Measurements from ENCODE around the gene BCAS3.
"Not testable (repeated sequence)": the region's sequence is repeated elsewhere in the genome, so short reads cannot be mapped to it uniquely, and the experiment has no call there.

BCAS3 gene

DNA sequence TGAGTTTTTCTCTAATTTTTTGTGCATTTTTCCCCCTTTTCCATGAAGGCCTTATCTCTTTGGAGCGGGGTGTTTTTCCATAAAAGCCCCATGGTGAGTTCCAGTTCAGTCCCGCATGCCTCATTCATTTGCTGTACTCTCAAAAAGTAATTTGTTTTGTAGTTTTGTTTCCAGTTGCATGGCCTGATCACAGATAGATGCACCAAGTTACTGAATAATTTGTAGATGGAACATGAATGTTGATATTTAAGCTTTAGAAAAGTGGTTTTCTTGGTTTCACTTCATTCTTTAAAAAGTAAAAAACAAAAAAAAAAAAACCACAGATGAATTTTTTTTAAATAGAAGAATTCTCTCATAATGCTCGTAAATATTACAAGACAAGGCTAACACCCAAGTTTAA, 349.2 kb downstream of the BCAS3 start:
- H3K9me3 ChIP-seq (ENCODE audit: severe bottlenecking) = no peaks in the 10 kb centered on the region
- no peaks in the 10 kb centered on the region for H3K36me3 ChIP-seq (ENCODE audit: low read depth)
- H3K27me3 ChIP-seq (ENCODE audit: insufficient read depth, poor library complexity, severe bottlenecking) = no peaks in the 10 kb centered on the region
- H3K4me3 ChIP-seq (ENCODE audit: severe bottlenecking) = no peak overlapping the region
- H3K4me1 ChIP-seq (ENCODE audit: insufficient read depth, poor library complexity, severe bottlenecking) = no peaks in the 10 kb centered on the region
- TF ChIP-seq, protein P1, sequence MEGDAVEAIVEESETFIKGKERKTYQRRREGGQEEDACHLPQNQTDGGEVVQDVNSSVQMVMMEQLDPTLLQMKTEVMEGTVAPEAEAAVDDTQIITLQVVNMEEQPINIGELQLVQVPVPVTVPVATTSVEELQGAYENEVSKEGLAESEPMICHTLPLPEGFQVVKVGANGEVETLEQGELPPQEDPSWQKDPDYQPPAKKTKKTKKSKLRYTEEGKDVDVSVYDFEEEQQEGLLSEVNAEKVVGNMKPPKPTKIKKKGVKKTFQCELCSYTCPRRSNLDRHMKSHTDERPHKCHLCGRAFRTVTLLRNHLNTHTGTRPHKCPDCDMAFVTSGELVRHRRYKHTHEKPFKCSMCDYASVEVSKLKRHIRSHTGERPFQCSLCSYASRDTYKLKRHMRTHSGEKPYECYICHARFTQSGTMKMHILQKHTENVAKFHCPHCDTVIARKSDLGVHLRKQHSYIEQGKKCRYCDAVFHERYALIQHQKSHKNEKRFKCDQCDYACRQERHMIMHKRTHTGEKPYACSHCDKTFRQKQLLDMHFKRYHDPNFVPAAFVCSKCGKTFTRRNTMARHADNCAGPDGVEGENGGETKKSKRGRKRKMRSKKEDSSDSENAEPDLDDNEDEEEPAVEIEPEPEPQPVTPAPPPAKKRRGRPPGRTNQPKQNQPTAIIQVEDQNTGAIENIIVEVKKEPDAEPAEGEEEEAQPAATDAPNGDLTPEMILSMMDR (IDR thresholded peaks at IDR 0.05; ENCODE audit: poor library complexity, severe bottlenecking) = no peak
- no peak overlapping the region for H3K27ac ChIP-seq (ENCODE audit: poor library complexity, severe bottlenecking)
- ATAC-seq (ENCODE audit: low read depth) (no peak), DNase-seq (ENCODE audit: low spot score) (no peak)

DNA sequence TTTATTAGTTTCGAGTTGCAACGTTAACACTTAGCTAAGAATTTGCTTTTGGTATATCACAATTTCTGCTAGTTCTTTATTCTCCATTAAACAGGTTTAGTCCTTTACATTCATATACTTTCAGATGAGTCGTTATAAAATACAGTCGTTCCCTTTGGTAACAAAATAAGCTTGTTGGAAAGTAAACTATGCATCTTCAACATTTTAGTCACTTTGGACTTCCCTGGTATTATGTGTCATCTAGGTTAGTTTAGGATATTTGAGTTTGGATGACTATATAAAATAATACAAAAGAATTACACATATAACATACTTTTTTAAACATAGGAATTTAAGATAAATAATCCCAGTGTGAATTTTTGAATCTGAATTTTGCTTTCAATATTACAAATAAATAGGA, 351.5 kb downstream of the BCAS3 start:
- H3K36me3 ChIP-seq (ENCODE audit: low read depth) = no peaks in the 10 kb centered on the region
- TF ChIP-seq, protein P1 (IDR thresholded peaks at IDR 0.05; ENCODE audit: poor library complexity, severe bottlenecking) = no peak
- DNase-seq (ENCODE audit: low spot score) (no peak), ATAC-seq (ENCODE audit: low read depth) (no peak)
- H3K27ac ChIP-seq (ENCODE audit: poor library complexity, severe bottlenecking) = no peak overlapping the region
- H3K27me3 ChIP-seq (ENCODE audit: insufficient read depth, poor library complexity, severe bottlenecking) = no peaks in the 10 kb centered on the region
- no peak overlapping the region for H3K4me3 ChIP-seq (ENCODE audit: severe bottlenecking)
- H3K4me1 ChIP-seq (ENCODE audit: insufficient read depth, poor library complexity, severe bottlenecking) = no peaks in the 10 kb centered on the region
- no peaks in the 10 kb centered on the region for H3K9me3 ChIP-seq (ENCODE audit: severe bottlenecking)

DNA sequence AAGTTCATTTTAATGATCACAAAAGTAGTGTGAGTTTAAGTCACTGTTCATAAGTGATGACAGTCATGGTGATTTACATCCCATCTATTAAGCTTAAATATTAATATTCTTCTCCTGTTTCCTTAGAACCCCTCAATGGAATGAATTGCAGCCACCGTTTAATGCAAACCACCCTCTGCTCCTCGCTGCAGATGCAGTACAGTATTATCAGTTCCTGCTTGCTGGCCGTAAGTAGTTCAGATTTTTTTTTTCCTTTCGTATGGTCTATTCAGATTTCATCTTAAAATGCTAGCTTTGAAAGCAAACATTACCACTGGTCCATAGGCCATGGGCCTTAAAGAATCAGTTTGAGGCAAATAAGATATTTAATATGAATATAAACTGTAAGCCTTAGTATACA, 363.0 kb downstream of the BCAS3 start:
- no peaks in the 10 kb centered on the region for H3K27me3 ChIP-seq (ENCODE audit: insufficient read depth, poor library complexity, severe bottlenecking)
- ATAC-seq (ENCODE audit: low read depth) (no peak), DNase-seq (ENCODE audit: low spot score) (no peak)
- TF ChIP-seq, protein P1 (IDR thresholded peaks at IDR 0.05; ENCODE audit: poor library complexity, severe bottlenecking) = no peak
- no peaks in the 10 kb centered on the region for H3K4me1 ChIP-seq (ENCODE audit: insufficient read depth, poor library complexity, severe bottlenecking)
- H3K4me3 ChIP-seq (ENCODE audit: severe bottlenecking) = no peak overlapping the region
- H3K27ac ChIP-seq (ENCODE audit: poor library complexity, severe bottlenecking) = no peak overlapping the region
- no peaks in the 10 kb centered on the region for H3K36me3 ChIP-seq (ENCODE audit: low read depth)
- H3K9me3 ChIP-seq (ENCODE audit: severe bottlenecking) = no peaks in the 10 kb centered on the region

DNA sequence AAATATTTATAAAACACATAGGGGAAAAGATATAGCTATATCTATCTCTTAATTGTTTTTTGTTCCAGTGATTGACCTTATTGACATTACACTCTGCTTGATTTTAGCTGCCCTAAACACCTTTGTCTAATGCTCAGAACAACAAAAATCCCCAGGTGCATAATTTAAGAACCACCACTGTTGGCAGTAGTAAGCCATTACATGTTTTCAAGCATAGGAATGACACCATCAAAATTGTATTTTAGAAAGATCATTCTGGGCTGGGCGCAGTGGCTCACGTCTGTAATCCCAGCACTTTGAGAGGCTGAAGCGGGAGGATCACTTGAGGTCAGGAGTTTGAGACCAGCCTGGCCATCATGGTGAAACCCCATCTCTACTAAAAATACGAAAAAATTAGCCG, 364.7 kb downstream of the BCAS3 start:
- H3K36me3 ChIP-seq (ENCODE audit: low read depth); ATAC-seq (ENCODE audit: low read depth); H3K4me1 ChIP-seq (ENCODE audit: insufficient read depth, poor library complexity, severe bottlenecking); H3K9me3 ChIP-seq (ENCODE audit: severe bottlenecking); H3K4me3 ChIP-seq (ENCODE audit: severe bottlenecking); DNase-seq (ENCODE audit: low spot score); H3K27me3 ChIP-seq (ENCODE audit: insufficient read depth, poor library complexity, severe bottlenecking); H3K27ac ChIP-seq (ENCODE audit: poor library complexity, severe bottlenecking): not testable (repeated sequence)

DNA sequence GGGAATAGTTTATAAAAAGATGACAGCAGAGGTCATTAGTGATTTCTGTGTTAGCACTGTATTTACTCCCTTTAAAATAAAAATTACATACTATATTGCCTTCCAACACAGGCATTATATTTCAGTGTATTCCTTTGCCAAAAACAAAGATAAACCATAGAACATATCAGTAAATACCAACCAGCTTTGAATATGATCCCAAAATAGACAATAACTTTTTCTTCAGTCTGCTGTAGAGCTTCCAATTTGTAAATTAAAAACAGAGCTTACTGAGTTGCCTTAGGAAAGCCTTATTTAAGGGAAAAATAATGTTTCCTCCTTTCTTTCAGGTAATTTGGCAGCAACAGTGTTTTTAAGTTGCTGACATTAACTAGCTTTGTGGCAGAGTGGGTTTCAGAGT, 369.9 kb downstream of the BCAS3 start:
- DNase-seq (ENCODE audit: low spot score) = no peak
- Histone ChIP-seq H3K27me3 (ENCODE audit: insufficient read depth, poor library complexity, severe bottlenecking) (no peaks in the 10 kb centered on the region), H3K4me3 (ENCODE audit: severe bottlenecking) (no peak overlapping the region), H3K27ac (ENCODE audit: poor library complexity, severe bottlenecking) (no peak overlapping the region), H3K4me1 (ENCODE audit: insufficient read depth, poor library complexity, severe bottlenecking) (no peaks in the 10 kb centered on the region), H3K36me3 (ENCODE audit: low read depth) (0 out of 2 replicates have a peak, but pooled peaks cover 7% of the 10 kb centered on the region), H3K9me3 (ENCODE audit: severe bottlenecking) (no peaks in the 10 kb centered on the region)
- no peak for ATAC-seq (ENCODE audit: low read depth)
- TF ChIP-seq, protein P1 (IDR thresholded peaks at IDR 0.05; ENCODE audit: poor library complexity, severe bottlenecking) = no peak

Data from RWPE2 (cell line).